RPMI7951 (cell line): ENCODE results near the gene PXT1. TPM values are rescaled to one million over a fixed set of nuclear protein-coding genes. Genes with fewer than 3 reads are reported as not detected.
"Not testable (repeated sequence)": the region's sequence is repeated elsewhere in the genome, so short reads cannot be mapped to it uniquely, and the experiment has no call there.

ENCODE experiments used
- DNase-seq: peaks from one replicate; pipeline ENCODE4 v3.0.0-alpha.2; 2012; ENCODE audit warnings: low read depth
- total RNA-seq: library from RNA; depleted of rRNA; stranded (reverse); fragments of >200 nt; shearing (Covaris generic); gene quantifications from 2 replicates; pipeline ENCODE4 v1.2.3, GENCODE V29; 2014

Gene PXT1
- total RNA-seq, 1 experiment from 2014 or later: 0.12 TPM

- peak; percentile 55 for DNase-seq
These were observed 73.5 kb downstream of the PXT1 start for GRCh38 chr6:36368921-36369865.

GRCh38 chr6:36368421-36368820 lies 74.2 kb downstream of the PXT1 start:
- DNase-seq: no peak

- DNase-seq: no peak
These were observed 74.9 kb downstream of the PXT1 start for GRCh38 chr6:36367743-36368142.

GRCh38 chr6:36364669-36365479 lies 77.8 kb downstream of the PXT1 start:
- DNase-seq: no peak

- DNase-seq: not testable (repeated sequence)
These were observed 78.5 kb downstream of the PXT1 start for GRCh38 chr6:36364061-36364635.

- not testable (repeated sequence) for DNase-seq
These were observed 79.3 kb downstream of the PXT1 start for GRCh38 chr6:36363371-36363752.

- DNase-seq: no peak
These were observed 79.9 kb downstream of the PXT1 start for GRCh38 chr6:36362551-36363370.

- no peak for DNase-seq
These were observed 81.6 kb downstream of the PXT1 start for GRCh38 chr6:36361071-36361470.

- DNase-seq: peak; percentile 71
These were observed 82.2 kb downstream of the PXT1 start for GRCh38 chr6:36360241-36361054.

GRCh38 chr6:36358226-36358915 lies 84.3 kb downstream of the PXT1 start:
- peak; percentile 71 for DNase-seq

GRCh38 chr6:36357872-36358225 lies 84.8 kb downstream of the PXT1 start:
- no peak for DNase-seq

GRCh38 chr6:36355819-36356218 lies 86.8 kb downstream of the PXT1 start:
- DNase-seq: peak; percentile 43

GRCh38 chr6:36353411-36353915 lies 89.2 kb downstream of the PXT1 start:
- no peak for DNase-seq

GRCh38 chr6:36352477-36353157 lies 90.0 kb downstream of the PXT1 start:
- no peak for DNase-seq

GRCh38 chr6:36350681-36351571 lies 91.7 kb downstream of the PXT1 start:
- peak; percentile 94 for DNase-seq

GRCh38 chr6:36350082-36350481 lies 92.6 kb downstream of the PXT1 start:
- no peak for DNase-seq

- no peak for DNase-seq
These were observed 93.4 kb downstream of the PXT1 start for GRCh38 chr6:36349240-36349639.

- no peak for DNase-seq
These were observed 95.0 kb downstream of the PXT1 start for GRCh38 chr6:36347621-36348020.
